Astrocyte of the spinal cord (primary cell): ENCODE results near the gene NWD2.
A peak's percentile ranks its signal among the peaks of the same experiment; 100 is the strongest.

ENCODE experiments used
- DNase-seq: peaks from one replicate; pipeline ENCODE4 v3.0.0; 2011; ENCODE audit warnings: low read depth, low spot score
- H3K4me3 ChIP-seq: 2 replicates; pipeline ENCODE4 v1.5.1; 2011; ENCODE audit warnings: low read depth, mild to moderate bottlenecking, low read length, moderate library complexity
- in situ Hi-C: cut with HindIII; loops from 2 replicates; pipeline ENCODE4 v1.10.0; 2017; ENCODE audit warnings: low sequenced_read_pairs
- TF ChIP-seq, protein P1 (sequence below): IDR thresholded peaks from 2 replicates; pipeline ENCODE4 v1.5.1; 2012; ENCODE audit warnings: low read depth, mild to moderate bottlenecking, low read length, inconsistent platforms

NWD2 gene

DNA sequence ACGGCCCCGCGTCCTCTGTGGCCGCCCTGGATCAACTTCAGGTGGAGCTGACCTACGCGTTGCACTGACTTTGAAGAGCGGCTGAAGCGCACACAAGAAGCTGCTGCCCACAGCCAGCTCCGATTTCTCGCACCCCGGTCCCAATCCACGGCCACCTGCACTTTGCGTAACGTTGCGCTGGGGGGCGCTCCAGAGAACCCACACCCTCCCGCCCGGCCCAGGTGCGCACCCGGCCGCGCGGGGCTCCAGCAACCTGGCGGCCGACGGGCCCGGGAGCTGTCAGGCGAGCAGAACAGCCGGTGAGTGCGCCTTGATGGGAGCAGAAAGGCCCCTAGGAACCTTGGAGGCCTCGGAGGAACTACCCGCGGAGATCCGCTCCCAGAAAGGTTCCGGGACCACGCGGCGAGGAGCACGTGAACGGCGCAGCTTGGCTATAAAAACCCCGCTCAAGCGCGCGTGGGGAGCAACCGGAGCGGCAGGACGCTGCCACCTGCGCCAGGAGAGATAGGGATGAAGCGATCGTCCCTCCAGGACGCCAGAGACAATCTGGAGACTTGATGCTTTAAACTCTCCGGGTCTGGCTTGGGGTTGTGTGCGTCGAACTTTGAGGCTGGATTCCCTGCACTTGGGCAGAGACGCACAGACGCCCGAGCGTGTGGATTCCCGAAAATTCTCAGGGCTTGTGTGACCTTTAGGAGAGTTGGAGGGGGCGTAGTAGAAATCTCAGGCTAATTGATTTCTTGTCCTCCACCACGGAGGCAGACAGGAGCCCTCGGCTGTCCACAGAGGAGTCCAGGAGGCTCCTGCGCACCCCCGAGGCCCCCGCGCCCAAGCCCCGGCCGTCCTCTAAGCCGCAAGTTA, 591 bp upstream of the NWD2 start:
- H3K4me3 ChIP-seq: no peak overlapping the region
- TF ChIP-seq, protein P1, sequence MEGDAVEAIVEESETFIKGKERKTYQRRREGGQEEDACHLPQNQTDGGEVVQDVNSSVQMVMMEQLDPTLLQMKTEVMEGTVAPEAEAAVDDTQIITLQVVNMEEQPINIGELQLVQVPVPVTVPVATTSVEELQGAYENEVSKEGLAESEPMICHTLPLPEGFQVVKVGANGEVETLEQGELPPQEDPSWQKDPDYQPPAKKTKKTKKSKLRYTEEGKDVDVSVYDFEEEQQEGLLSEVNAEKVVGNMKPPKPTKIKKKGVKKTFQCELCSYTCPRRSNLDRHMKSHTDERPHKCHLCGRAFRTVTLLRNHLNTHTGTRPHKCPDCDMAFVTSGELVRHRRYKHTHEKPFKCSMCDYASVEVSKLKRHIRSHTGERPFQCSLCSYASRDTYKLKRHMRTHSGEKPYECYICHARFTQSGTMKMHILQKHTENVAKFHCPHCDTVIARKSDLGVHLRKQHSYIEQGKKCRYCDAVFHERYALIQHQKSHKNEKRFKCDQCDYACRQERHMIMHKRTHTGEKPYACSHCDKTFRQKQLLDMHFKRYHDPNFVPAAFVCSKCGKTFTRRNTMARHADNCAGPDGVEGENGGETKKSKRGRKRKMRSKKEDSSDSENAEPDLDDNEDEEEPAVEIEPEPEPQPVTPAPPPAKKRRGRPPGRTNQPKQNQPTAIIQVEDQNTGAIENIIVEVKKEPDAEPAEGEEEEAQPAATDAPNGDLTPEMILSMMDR: no peak
- peak; percentile 4 for DNase-seq
- in situ Hi-C loops: no loop called here

- H3K4me3 ChIP-seq: no peak overlapping the region
- TF ChIP-seq, protein P1: no peak
- in situ Hi-C loops: no loop called here
- peak; percentile 5 for DNase-seq
Observed at GRCh38 chr4:37245391-37245954, 930 bp downstream of the NWD2 start.

- H3K4me3 ChIP-seq: no peak overlapping the region
- no peak for DNase-seq
- TF ChIP-seq, protein P1: no peak
- in situ Hi-C loops: no loop called here
Observed at GRCh38 chr4:37246891-37247290, 2.3 kb downstream of the NWD2 start.

- H3K4me3 ChIP-seq: no peak overlapping the region
- in situ Hi-C loops: no loop called here
- TF ChIP-seq, protein P1: no peak
- no peak for DNase-seq
Observed at GRCh38 chr4:37258221-37258620, 13.7 kb downstream of the NWD2 start.

DNA sequence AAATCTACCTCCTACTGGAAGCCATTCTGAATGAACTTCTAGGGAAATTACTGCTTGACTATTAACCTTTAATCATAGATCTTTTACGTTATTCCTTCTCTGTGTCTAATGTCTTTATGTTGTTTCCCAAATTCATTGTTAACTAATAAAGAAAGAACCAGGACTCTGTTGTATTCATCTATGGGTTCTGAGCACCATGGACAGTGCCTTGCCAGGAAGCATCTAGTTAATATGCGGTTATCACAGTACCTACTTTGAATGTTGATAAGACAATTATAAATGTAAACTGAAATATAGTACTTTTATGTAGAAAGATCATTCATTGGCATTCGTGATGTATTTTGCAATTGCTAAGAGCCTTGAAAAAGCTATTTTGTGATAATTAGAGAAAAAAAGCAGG, 23.8 kb downstream of the NWD2 start:
- in situ Hi-C loops: no loop called here
- H3K4me3 ChIP-seq: no peak overlapping the region
- no peak for DNase-seq
- TF ChIP-seq, protein P1: no peak

- in situ Hi-C loops: no loop called here
Observed at GRCh38 chr4:37279121-37279520, 34.6 kb downstream of the NWD2 start.

More at GRCh38 chr4:37279121-37279520, 34.6 kb downstream of the NWD2 start:
- H3K4me3 ChIP-seq: no peak overlapping the region
- TF ChIP-seq, protein P1: no peak
- no peak for DNase-seq
